PFSK-1 (cell line): ENCODE results near the gene MMP11.

Experiments used
- FOXP2 ChIP-seq: optimal IDR thresholded peaks from 2 replicates; pipeline ENCODE3; 2011; ENCODE audit warnings: borderline replicate concordance, control low read depth, inconsistent platforms; ENCODE audit not compliant: insufficient read depth; ENCODE audit errors: extremely low read length, extremely low read depth
- POLR2AphosphoS5 ChIP-seq: IDR thresholded peaks from 2 replicates; pipeline ENCODE4 v1.6.1; 2012; ENCODE audit warnings: low read depth, mild to moderate bottlenecking, control low read depth, low read length, moderate library complexity
- SIN3A ChIP-seq: IDR thresholded peaks from 2 replicates; pipeline ENCODE4 v1.6.1; 2012; ENCODE audit warnings: mild to moderate bottlenecking, low read length, moderate library complexity, borderline replicate concordance; ENCODE audit not compliant: insufficient read depth
- TAF1 ChIP-seq: IDR thresholded peaks from 2 replicates; pipeline ENCODE4 v1.6.1; 2012; ENCODE audit warnings: low read length, control low read depth, borderline replicate concordance; ENCODE audit not compliant: insufficient read depth
- TF ChIP-seq, protein P1 (sequence below), 2 experiments: IDR thresholded peaks; 2 replicates each; pipeline versions ENCODE4 v1.6.1 to v1.8.0; 2011 to 2012; ENCODE audit warnings: low read depth in 2 of 2, low read length in 2 of 2, control low read depth in 1 of 2, inconsistent platforms in 1 of 2, mild to moderate bottlenecking in 1 of 2, moderate library complexity in 1 of 2; ENCODE audit not compliant: insufficient read depth in 1 of 2

The MMP11 gene

DNA sequence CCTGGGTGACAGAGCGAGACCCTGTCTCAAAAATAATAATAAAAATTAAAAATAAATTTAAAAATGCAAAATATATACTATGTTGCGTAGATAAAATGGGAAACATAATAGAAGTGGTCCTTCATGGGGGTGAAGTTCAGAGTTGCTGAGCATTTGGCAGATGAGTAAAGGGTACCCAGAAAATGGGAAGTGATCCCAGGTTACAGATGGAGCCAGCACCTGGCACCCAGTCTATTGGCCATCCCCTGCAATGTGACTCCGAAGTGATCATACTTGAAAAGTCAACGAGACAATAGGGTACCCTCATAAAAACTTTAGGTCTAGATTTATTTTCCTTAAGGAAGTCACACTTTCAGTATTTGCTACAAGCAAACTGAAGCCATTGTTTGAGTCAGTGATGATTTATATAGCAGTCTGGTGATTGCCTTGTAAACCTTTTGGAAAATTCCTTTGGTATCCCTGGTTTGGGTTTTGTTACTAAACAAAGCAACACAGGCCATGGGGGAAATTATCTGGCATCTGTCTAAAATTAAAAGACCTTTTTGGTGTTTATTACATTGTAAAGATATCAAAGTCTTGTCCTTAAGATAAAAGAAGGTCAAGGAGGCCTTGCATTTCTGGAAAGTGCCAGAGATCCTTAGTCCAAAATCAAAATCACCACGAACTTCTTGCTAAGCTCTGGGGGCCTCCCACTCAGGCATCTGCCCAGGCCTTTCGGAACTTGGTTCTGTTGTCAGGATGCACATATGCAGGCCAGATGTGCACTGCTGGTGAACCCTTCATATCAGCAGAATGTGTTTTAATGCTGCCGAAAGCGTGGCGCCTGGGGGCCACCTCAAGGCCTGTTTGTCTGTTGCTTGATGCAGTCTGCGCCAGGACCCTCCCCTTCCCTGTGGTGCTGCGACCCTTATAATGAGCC, 18.4 kb downstream of the MMP11 start:
- no peak for TF ChIP-seq SIN3A
- no peak for TF ChIP-seq FOXP2
- TF ChIP-seq, protein P1, sequence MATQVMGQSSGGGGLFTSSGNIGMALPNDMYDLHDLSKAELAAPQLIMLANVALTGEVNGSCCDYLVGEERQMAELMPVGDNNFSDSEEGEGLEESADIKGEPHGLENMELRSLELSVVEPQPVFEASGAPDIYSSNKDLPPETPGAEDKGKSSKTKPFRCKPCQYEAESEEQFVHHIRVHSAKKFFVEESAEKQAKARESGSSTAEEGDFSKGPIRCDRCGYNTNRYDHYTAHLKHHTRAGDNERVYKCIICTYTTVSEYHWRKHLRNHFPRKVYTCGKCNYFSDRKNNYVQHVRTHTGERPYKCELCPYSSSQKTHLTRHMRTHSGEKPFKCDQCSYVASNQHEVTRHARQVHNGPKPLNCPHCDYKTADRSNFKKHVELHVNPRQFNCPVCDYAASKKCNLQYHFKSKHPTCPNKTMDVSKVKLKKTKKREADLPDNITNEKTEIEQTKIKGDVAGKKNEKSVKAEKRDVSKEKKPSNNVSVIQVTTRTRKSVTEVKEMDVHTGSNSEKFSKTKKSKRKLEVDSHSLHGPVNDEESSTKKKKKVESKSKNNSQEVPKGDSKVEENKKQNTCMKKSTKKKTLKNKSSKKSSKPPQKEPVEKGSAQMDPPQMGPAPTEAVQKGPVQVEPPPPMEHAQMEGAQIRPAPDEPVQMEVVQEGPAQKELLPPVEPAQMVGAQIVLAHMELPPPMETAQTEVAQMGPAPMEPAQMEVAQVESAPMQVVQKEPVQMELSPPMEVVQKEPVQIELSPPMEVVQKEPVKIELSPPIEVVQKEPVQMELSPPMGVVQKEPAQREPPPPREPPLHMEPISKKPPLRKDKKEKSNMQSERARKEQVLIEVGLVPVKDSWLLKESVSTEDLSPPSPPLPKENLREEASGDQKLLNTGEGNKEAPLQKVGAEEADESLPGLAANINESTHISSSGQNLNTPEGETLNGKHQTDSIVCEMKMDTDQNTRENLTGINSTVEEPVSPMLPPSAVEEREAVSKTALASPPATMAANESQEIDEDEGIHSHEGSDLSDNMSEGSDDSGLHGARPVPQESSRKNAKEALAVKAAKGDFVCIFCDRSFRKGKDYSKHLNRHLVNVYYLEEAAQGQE (IDR thresholded peaks at IDR 0.05; ENCODE audit: insufficient read depth in 1 of 2, low read depth in 2 of 2, low read length in 2 of 2), result no peak
- no peak for TF ChIP-seq TAF1
- no peak for TF ChIP-seq POLR2AphosphoS5

DNA sequence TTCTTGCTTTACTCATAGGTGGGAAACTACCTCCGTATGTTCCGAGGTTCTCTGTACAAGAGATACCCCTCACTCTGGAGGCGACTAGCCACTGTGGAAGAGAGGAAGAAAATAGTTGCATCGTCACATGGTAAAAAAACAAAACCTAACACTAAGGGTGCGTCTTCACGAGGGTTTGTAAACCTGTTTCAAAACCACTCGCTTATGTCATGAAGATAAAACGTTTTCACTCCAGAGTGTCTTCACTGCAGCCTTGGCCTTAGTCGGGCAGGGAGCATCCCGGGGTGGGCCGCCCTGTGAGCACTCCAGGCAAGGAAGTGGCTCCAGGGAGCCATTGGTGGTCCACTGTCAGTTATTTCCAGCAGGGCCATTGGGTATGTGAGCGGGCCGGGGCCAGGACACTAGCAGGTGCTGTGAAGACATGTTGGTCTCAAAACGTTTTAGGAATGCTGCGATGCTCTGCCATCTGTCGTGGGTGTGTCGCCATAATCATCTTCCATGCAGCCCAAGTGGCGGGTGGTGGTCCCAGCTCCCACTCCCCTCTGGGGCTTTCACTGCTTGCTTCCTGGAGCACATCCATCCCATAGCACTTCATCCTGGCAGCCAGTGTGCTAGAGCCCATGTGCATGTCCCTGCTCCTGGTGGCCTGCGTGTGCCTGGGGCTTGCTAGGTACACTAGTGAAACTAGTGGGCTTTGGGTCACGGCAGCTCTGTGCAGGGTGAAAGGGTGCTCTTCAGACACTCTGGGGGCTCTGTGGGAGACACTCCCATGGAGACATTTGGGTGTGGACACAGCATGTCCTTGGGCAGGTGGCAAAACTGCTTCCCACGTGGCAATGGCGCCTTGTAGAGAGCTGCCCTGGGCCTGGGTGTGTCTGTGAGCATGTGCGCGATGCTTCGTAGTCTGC, 19.3 kb downstream of the MMP11 start:
- TF ChIP-seq SIN3A (no peak), FOXP2 (no peak), TAF1 (no peak), POLR2AphosphoS5 (no peak)

DNA sequence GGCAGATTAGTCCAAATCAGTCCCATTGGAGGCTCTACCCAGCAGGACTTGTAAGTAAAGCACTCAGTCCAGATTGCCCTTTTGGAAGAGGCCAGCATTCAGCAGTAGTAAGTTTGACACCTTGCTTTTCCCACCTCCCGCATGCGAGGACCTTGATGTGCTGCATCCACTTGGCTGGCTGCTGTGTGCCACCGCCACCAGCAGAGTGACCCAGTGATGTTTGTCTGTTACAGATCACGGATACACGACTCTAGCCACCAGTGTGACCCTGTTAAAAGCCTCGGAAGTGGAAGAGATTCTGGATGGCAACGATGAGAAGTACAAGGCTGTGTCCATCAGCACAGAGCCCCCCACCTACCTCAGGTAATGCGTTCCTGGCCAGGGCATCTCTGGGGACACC, 20.7 kb downstream of the MMP11 start:
- TF ChIP-seq FOXP2 (no peak), POLR2AphosphoS5 (no peak), SIN3A (no peak), TAF1 (no peak)
- TF ChIP-seq, protein P1 (IDR thresholded peaks at IDR 0.05; ENCODE audit: insufficient read depth in 1 of 2, low read depth in 2 of 2, low read length in 2 of 2), result no peak

DNA sequence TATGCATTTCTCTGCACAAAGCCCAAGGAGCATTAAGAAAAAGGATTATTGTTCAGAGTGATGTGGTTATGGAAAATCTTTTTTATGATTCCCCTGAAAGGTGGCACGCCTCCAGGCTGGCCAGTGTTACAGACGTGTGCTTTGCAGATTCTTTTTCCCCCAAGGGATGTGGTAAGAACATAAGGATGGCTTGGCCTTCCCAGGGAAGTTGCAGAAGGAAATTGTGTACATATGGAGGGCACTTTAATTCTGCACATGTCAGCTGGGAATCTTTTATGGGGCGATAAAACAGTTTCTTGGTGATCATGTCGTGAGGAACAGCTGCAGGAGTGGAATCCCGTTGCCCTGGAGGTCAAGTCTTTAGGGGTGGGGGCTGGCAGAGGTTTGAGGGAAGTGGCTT, 23.8 kb downstream of the MMP11 start:
- no peak for TF ChIP-seq FOXP2

DNA sequence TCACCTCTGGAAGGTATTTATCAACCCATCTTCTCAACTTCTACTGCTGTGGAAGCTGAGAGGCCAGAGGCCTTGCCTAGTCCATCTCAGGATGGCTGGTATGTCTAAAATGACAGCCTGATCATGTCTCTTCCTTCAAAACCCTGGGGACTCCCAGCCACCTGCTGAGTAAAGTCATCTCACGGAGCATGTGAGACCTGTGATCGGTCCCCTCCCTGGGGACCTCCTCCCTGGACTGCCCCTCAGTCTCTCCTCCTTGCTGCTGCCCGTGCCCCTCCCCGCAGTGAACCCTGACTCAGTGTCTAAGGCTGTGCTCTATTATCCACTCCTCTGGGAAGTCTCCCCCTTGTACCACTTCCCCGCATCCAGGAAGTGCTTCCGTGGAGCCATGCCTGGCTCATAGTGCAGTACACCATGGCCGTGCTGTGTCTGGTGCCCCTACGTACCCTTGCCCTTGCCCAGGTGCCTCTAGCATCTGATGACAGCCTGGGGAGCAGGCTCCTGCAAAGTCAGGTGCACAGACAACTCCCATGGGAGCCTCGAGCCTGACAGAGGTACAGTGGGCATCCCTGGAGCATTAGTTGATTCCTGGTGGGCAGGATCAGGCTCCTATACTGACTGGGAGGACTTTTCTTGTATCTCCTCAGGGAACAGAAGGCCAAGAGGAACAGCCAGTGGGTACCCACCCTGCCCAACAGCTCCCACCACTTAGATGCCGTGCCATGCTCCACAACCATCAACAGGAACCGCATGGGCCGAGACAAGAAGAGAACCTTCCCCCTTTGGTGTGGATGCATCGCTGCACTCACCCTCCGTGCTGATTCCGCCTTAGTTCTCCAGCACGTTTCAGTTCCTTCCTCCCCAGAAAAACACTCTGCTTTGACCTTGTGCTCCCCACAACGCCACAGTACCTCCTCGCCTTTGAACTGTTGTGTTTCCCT, 27.9 kb downstream of the MMP11 start:
- TF ChIP-seq, protein P1 (IDR thresholded peaks at IDR 0.05; ENCODE audit: insufficient read depth in 1 of 2, low read depth in 2 of 2, low read length in 2 of 2), result no peak
- TF ChIP-seq FOXP2 (no peak), TAF1 (no peak), SIN3A (no peak), POLR2AphosphoS5 (no peak)
